Measurements from ENCODE around the gene TRIM5.
"Not testable (repeated sequence)": the region's sequence is repeated elsewhere in the genome, so short reads cannot be mapped to it uniquely, and the experiment has no call there.

DNA sequence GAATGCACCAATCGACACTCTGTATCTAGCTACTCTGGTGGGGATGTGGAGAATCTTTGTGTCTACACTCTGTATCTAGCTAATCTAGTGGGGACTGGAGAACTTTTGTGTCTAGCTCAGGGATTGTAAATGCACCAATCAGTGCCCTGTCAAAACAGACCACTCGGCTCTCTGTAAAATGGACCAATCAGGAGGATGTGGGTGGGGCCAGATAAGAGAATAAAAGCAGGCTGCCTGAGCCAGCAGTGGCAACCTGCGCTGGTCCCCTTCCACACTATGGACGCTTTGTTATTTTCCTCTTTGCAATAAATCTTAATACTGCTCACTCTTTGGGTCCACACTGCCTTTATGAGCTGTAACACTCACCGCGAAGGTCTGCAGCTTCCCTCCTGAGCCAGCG, 1.3 kb downstream of the TRIM5 start:
- TF ChIP-seq, protein P1, sequence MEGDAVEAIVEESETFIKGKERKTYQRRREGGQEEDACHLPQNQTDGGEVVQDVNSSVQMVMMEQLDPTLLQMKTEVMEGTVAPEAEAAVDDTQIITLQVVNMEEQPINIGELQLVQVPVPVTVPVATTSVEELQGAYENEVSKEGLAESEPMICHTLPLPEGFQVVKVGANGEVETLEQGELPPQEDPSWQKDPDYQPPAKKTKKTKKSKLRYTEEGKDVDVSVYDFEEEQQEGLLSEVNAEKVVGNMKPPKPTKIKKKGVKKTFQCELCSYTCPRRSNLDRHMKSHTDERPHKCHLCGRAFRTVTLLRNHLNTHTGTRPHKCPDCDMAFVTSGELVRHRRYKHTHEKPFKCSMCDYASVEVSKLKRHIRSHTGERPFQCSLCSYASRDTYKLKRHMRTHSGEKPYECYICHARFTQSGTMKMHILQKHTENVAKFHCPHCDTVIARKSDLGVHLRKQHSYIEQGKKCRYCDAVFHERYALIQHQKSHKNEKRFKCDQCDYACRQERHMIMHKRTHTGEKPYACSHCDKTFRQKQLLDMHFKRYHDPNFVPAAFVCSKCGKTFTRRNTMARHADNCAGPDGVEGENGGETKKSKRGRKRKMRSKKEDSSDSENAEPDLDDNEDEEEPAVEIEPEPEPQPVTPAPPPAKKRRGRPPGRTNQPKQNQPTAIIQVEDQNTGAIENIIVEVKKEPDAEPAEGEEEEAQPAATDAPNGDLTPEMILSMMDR (IDR thresholded peaks at IDR 0.05 in 8 of 11, conservative IDR thresholded peaks at IDR 0.05 in 3 of 11): not testable (repeated sequence)
- peak in 2 of 3 donors; percentile 29 to 76 for TF ChIP-seq POLR2AphosphoS5 (IDR thresholded peaks at IDR 0.05)

Measured in spleen (tissue), 7 donors.